ENCODE results near the gene MTHFR. TPM values are rescaled to one million over a fixed set of nuclear protein-coding genes. Genes with fewer than 3 reads are reported as not detected.

MTHFR gene
- total RNA-seq, 1 donor from 2014 or later, result 27.2 TPM

GRCh38 chr1:11787804-11788436 lies 17.8 kb downstream of the MTHFR start:
- peaks cover 17% of the 10 kb centered on the region for H3K36me3 Mint-ChIP-seq (ENCODE audit: low read depth, unreplicated experiment)
- no peaks in the 10 kb centered on the region for H3K9me3 Mint-ChIP-seq (ENCODE audit: unreplicated experiment)
- no peak for TF ChIP-seq CTCF (IDR thresholded peaks at IDR 0.05; ENCODE audit: unreplicated experiment)
- H3K4me3 Mint-ChIP-seq (ENCODE audit: unreplicated experiment), result no peak overlapping the region
- DNase-seq (ENCODE audit: low spot score), result no peak
- no peak overlapping the region for H3K27ac Mint-ChIP-seq (ENCODE audit: unreplicated experiment)
- H3K4me1 Mint-ChIP-seq (ENCODE audit: unreplicated experiment), result peaks cover 2% of the 10 kb centered on the region
- H3K27me3 Mint-ChIP-seq (ENCODE audit: unreplicated experiment), result peaks cover 14% of the 10 kb centered on the region

GRCh38 chr1:11787251-11787803 lies 18.4 kb downstream of the MTHFR start:
- no peak overlapping the region for H3K27ac Mint-ChIP-seq (ENCODE audit: unreplicated experiment)
- DNase-seq (ENCODE audit: low spot score), result no peak

GRCh38 chr1:11786168-11786567 lies 19.6 kb downstream of the MTHFR start:
- H3K4me3 Mint-ChIP-seq (ENCODE audit: unreplicated experiment), result no peak overlapping the region
- H3K9me3 Mint-ChIP-seq (ENCODE audit: unreplicated experiment), result no peaks in the 10 kb centered on the region
- H3K4me1 Mint-ChIP-seq (ENCODE audit: unreplicated experiment), result peaks cover 2% of the 10 kb centered on the region
- no peak for TF ChIP-seq CTCF (IDR thresholded peaks at IDR 0.05; ENCODE audit: unreplicated experiment)
- peaks cover 7% of the 10 kb centered on the region for H3K36me3 Mint-ChIP-seq (ENCODE audit: low read depth, unreplicated experiment)
- DNase-seq (ENCODE audit: low spot score), result no peak
- H3K27ac Mint-ChIP-seq (ENCODE audit: unreplicated experiment), result no peak overlapping the region
- H3K27me3 Mint-ChIP-seq (ENCODE audit: unreplicated experiment), result peaks cover 3% of the 10 kb centered on the region

More at GRCh38 chr1:11787251-11787803, 18.4 kb downstream of the MTHFR start:
- no peak for TF ChIP-seq CTCF (IDR thresholded peaks at IDR 0.05; ENCODE audit: unreplicated experiment)
- no peaks in the 10 kb centered on the region for H3K9me3 Mint-ChIP-seq (ENCODE audit: unreplicated experiment)
- H3K27me3 Mint-ChIP-seq (ENCODE audit: unreplicated experiment), result peaks cover 10% of the 10 kb centered on the region
- peaks cover 2% of the 10 kb centered on the region for H3K4me1 Mint-ChIP-seq (ENCODE audit: unreplicated experiment)
- H3K36me3 Mint-ChIP-seq (ENCODE audit: low read depth, unreplicated experiment), result peaks cover 17% of the 10 kb centered on the region
- no peak overlapping the region for H3K4me3 Mint-ChIP-seq (ENCODE audit: unreplicated experiment)

DNA sequence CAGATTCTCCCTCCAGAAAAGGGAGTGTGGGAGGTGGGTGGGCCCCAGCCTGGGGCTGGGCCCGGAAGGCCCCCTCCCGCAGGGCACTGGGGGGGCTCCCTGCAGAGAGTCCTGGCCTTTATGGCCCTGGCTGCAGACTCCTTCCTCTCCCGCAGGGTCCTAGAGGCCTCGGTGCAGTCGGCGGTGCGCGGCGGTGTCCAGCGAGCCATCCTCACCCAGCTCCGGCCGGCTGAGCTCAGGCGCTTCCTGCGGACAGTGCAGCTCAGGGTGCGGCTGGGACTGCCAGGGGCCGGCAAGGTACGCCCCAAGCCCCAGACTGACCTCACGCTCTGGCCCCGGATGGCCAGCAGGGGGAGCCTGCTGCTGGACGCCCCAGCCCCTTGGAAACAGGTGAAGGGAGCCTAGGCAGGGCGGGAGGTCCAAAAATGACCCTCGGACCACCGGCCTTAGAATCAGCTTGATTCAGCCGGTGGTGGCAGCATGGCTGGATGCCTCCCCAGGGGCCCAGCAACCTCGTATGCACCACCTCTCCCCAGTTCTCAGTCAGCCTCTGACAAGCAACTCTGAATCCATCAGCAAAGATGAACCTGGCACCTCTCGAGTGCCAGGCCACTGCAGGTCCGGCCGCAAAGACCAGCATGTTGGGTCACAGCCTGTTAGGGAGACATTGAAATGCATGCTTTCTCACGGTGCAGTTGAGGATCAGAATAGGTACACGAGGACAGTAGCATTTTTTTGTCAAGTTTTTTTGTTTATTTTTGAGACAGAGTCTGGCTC lies 20.6 kb downstream of the MTHFR start:
- TF ChIP-seq CTCF (IDR thresholded peaks at IDR 0.05; ENCODE audit: unreplicated experiment), result peak; percentile 85
- Mint-ChIP-seq H3K4me1 (ENCODE audit: unreplicated experiment) (no peaks in the 10 kb centered on the region), H3K27me3 (ENCODE audit: unreplicated experiment) (peaks cover 3% of the 10 kb centered on the region), H3K4me3 (ENCODE audit: unreplicated experiment) (no peak overlapping the region), H3K9me3 (ENCODE audit: unreplicated experiment) (no peaks in the 10 kb centered on the region), H3K27ac (ENCODE audit: unreplicated experiment) (no peak overlapping the region), H3K36me3 (ENCODE audit: low read depth, unreplicated experiment) (no peaks in the 10 kb centered on the region)
- peak; percentile 72 for DNase-seq (ENCODE audit: low spot score)
